WTC11 (cell line): ENCODE data around the gene KCNH6.

Experiments
- CREB1 ChIP-seq: sonication (generic); formaldehyde crosslinking; IDR thresholded peaks from 2 replicates; pipeline ENCODE4 v1.8.0; 2023; ENCODE audit warnings: mild to moderate bottlenecking, missing genetic modification reagents
- CTCF ChIP-seq: fragments of 200-600 bp; IDR thresholded peaks from 2 replicates; pipeline ENCODE4 v1.8.0; 2022; ENCODE audit warnings: antibody characterized with exemption
- FOXP1 ChIP-seq: sonication (generic); formaldehyde crosslinking; IDR thresholded peaks from 2 replicates; pipeline ENCODE4 v1.8.0; 2022; ENCODE audit warnings: missing genetic modification reagents, mild to moderate bottlenecking, moderate library complexity, borderline replicate concordance
- JUN ChIP-seq: sonication (generic); formaldehyde crosslinking; IDR thresholded peaks from 2 replicates; pipeline ENCODE4 v1.8.0; 2023; ENCODE audit warnings: mild to moderate bottlenecking, missing genetic modification reagents
- MAX ChIP-seq: sonication (generic); formaldehyde crosslinking; IDR thresholded peaks from 2 replicates; pipeline ENCODE4 v1.8.0; 2022; ENCODE audit warnings: mild to moderate bottlenecking, missing genetic modification reagents
- SMAD3 ChIP-seq: sonication (generic); formaldehyde crosslinking; IDR thresholded peaks from 2 replicates; pipeline ENCODE4 v1.8.0; 2022; ENCODE audit warnings: missing genetic modification reagents, mild to moderate bottlenecking, borderline replicate concordance
- ZBTB21 ChIP-seq: sonication (generic); formaldehyde crosslinking; IDR thresholded peaks from 2 replicates; pipeline ENCODE4 v1.8.1; 2023; ENCODE audit warnings: mild to moderate bottlenecking, missing genetic modification reagents, borderline replicate concordance
- ZNF423 ChIP-seq: fragments of 250-450 bp; sonication (Bioruptor Pico); IDR thresholded peaks from 2 replicates; pipeline ENCODE4 v2.1.2; 2022; ENCODE audit warnings: mild to moderate bottlenecking, moderate library complexity
- TF ChIP-seq, protein P1 (sequence below): sonication (generic); formaldehyde crosslinking; IDR thresholded peaks from 2 replicates; pipeline ENCODE4 v1.8.1; 2023; ENCODE audit warnings: mild to moderate bottlenecking, missing genetic modification reagents, moderate library complexity
- TF ChIP-seq, protein P2 (sequence below): sonication (generic); formaldehyde crosslinking; IDR thresholded peaks from 2 replicates; pipeline ENCODE4 v1.8.0; 2023; ENCODE audit warnings: missing genetic modification reagents

GRCh38 chr17:63523253-63523855, at the start of gene KCNH6:
- TF ChIP-seq SMAD3 (CRISPR knock-in tag) (no peak; the same call in 1 of the 2 replicates), CTCF (no peak), CREB1 (CRISPR knock-in tag) (no peak), JUN (CRISPR knock-in tag) (no peak), FOXP1 (CRISPR knock-in tag) (no peak), ZNF423 (CRISPR knock-in tag) (no peak), MAX (CRISPR knock-in tag) (no peak; the same call in 1 of the 2 replicates), ZBTB21 (CRISPR knock-in tag) (peak; percentile 36; the same call in 1 of the 2 replicates)
- TF ChIP-seq, protein P1, sequence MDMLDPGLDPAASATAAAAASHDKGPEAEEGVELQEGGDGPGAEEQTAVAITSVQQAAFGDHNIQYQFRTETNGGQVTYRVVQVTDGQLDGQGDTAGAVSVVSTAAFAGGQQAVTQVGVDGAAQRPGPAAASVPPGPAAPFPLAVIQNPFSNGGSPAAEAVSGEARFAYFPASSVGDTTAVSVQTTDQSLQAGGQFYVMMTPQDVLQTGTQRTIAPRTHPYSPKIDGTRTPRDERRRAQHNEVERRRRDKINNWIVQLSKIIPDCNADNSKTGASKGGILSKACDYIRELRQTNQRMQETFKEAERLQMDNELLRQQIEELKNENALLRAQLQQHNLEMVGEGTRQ (CRISPR knock-in tag): 0 out of 2 replicates have a peak, but pooled peaks have one; percentile 21
- TF ChIP-seq, protein P2, sequence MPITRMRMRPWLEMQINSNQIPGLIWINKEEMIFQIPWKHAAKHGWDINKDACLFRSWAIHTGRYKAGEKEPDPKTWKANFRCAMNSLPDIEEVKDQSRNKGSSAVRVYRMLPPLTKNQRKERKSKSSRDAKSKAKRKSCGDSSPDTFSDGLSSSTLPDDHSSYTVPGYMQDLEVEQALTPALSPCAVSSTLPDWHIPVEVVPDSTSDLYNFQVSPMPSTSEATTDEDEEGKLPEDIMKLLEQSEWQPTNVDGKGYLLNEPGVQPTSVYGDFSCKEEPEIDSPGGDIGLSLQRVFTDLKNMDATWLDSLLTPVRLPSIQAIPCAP: no peak
